ENCODE measurements around the gene SAMSN1. TPM values are rescaled to one million over a fixed set of nuclear protein-coding genes. Genes with fewer than 3 reads are reported as not detected.

SAMSN1 gene
- total and polyA plus RNA-seq, 9 of the 15 experiments (the other 6 are each of a cell fraction or from before 2014, with no cell fraction given) = 101 to 223 (median 159) TPM

GRCh38 chr21:14451546-14451945 lies 94.6 kb downstream of the SAMSN1 start:
- TF ChIP-seq NFE2 (IDR thresholded peaks at IDR 0.05; ENCODE audit: low read depth) = no peak
- TF ChIP-seq ZBTB40 (IDR thresholded peaks at IDR 0.05) = 0 out of 2 replicates have a peak, but pooled peaks have one; percentile 28
- no peak for TF ChIP-seq ZBTB40 (CRISPR knock-in tag; IDR thresholded peaks at IDR 0.05)
- H3K27ac ChIP-seq (ENCODE audit: extremely low read depth, low read depth, low read length) = peak overlapping the region; percentile 91
- intact Hi-C loops (cut with micrococcal nuclease) (loop anchor here (5.0 kb wide), 2 partner anchors 36 to 286 kb away; no protein-coding TSS in a partner anchor), in situ Hi-C loops (cut with MboI) (no loop called here)
- 40% methylated on average over 2 of the region's 2 CpGs for WGBS (ENCODE audit: insufficient coverage, low coverage, missing lambda C conversion rate)
- H3K9ac ChIP-seq (ENCODE audit: insufficient read depth in 1 of 2, low read depth in 2 of 2, low read length in 2 of 2) = peak overlapping the region in 1 of 2 experiments; percentile 67; a peak in 2 of 4 replicates
- H3K36me3 ChIP-seq (ENCODE audit: control insufficient read depth, insufficient read depth, low read length) = no peaks in the 10 kb centered on the region
- CTCF ChIA-PET (ENCODE audit: low intra/inter-chr PET ratio) = no interaction called here
- no peak for FAIRE-seq
- H4K20me1 ChIP-seq (replicated peaks; ENCODE audit: control insufficient read depth, insufficient read depth, low read length) = no peaks in the 10 kb centered on the region
- no peak for DNase-seq (ENCODE audit: extremely low read depth in 1 of 4, low spot score in 3 of 4)
- peaks cover 17 to 54% of the 10 kb centered on the region in 2 experiments for H3K4me1 ChIP-seq (replicated peaks in 1 of 2; ENCODE audit: control insufficient read depth in 2 of 2, insufficient read depth in 2 of 2, low read length in 2 of 2)
- no peak overlapping the region for H3K4me3 ChIP-seq
- H3K9me1 ChIP-seq (ENCODE audit: control insufficient read depth, insufficient read depth, low read length) = no peaks in the 10 kb centered on the region
- no peak for ATAC-seq
- no peaks in the 10 kb centered on the region for H3K27me3 ChIP-seq (ENCODE audit: control insufficient read depth in 2 of 2, insufficient read depth in 2 of 2, low read length in 2 of 2)
- H3K9me3 ChIP-seq (replicated peaks; ENCODE audit: control insufficient read depth, insufficient read depth, low read depth, low read length) = no peaks in the 10 kb centered on the region
- peak overlapping the region; percentile 77; the same call in 1 of the 2 replicates for H3K4me2 ChIP-seq (ENCODE audit: insufficient read depth, low read length)
- POLR2A ChIA-PET = interaction anchor here (1.2 to 1.3 kb wide), 3 partner anchors 12 to 613 kb away, joined by 3 to 4 read pairs (median 3); partner anchors contain the start of gene NRIP1
- no TSS peak for BruUV-seq (replicated peaks)
- H3K79me2 ChIP-seq (ENCODE audit: control insufficient read depth, insufficient read depth, low read length) = no peaks in the 10 kb centered on the region
- peak overlapping the region; percentile 90 for H2AFZ ChIP-seq (ENCODE audit: low read depth, low read length)

Data from K562 (cell line).